ENCODE results near the gene CYGB. TPM values are rescaled to one million over a fixed set of nuclear protein-coding genes. Genes with fewer than 3 reads are reported as not detected.
A peak's percentile ranks its signal among the peaks of the same experiment; 100 is the strongest.

The CYGB gene
- total and polyA plus RNA-seq, 2 of the 13 experiments (the other 11 are each of a cell fraction or from before 2014, with no cell fraction given), result 18.9 to 27.1 TPM

DNA sequence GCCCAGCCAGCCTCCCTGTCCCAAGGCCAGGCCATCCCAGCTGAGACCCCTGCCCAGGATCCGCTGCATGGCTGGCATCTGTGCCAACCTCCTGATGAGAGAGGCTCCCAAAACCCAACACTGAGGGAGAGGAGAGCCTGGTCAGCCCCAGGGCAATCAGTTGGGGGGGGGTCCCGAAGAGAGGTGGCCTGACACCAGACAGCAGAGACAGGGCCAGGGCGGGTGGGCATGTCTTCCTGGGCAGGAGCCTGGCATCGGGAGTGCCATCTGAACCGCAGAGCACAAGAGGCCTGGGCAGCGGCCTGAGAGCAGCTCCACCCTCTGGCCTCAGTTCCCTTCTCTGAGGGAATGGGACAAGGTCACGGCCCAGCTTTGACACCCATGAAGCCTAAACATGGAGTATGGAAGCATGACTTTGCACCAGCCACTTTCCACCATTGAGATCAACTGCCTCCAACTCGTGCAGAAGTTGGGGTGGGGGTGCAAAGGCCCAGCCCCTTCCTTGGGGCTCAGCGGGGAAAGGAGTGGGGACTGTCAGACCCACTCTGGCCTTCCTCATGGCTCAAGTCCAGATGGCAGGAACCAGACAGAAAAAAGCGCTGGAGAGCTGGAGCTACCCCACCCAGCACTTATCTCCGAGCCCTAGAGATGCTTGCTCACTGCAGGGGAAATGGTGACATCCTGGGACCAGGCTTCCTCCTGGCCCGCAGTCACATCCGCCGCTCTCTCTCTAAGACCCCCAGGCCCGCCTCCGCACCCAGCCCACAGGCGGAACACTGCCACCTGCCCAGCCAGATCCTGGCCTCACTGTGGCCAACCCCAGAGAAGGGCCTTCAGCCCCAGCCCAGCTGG is 46.0 kb downstream of the CYGB start (continued):
- TF ChIP-seq ZBTB26 (CRISPR knock-in tag; IDR thresholded peaks at IDR 0.05; ENCODE audit: borderline replicate concordance) (no peak), HNRNPL (IDR thresholded peaks at IDR 0.05; ENCODE audit: low read depth, low read length) (peak; percentile 80; the same call in 1 of the 2 replicates), RBM22 (optimal IDR thresholded peaks at IDR 0.05; ENCODE audit: low read length) (peak; percentile 75), GPBP1L1 (CRISPR knock-in tag; IDR thresholded peaks at IDR 0.05) (no peak)
- TF ChIP-seq, protein P1, sequence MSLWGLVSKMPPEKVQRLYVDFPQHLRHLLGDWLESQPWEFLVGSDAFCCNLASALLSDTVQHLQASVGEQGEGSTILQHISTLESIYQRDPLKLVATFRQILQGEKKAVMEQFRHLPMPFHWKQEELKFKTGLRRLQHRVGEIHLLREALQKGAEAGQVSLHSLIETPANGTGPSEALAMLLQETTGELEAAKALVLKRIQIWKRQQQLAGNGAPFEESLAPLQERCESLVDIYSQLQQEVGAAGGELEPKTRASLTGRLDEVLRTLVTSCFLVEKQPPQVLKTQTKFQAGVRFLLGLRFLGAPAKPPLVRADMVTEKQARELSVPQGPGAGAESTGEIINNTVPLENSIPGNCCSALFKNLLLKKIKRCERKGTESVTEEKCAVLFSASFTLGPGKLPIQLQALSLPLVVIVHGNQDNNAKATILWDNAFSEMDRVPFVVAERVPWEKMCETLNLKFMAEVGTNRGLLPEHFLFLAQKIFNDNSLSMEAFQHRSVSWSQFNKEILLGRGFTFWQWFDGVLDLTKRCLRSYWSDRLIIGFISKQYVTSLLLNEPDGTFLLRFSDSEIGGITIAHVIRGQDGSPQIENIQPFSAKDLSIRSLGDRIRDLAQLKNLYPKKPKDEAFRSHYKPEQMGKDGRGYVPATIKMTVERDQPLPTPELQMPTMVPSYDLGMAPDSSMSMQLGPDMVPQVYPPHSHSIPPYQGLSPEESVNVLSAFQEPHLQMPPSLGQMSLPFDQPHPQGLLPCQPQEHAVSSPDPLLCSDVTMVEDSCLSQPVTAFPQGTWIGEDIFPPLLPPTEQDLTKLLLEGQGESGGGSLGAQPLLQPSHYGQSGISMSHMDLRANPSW (CRISPR knock-in tag; IDR thresholded peaks at IDR 0.05; ENCODE audit: borderline replicate concordance), result no peak
- TF ChIP-seq, protein P2, sequence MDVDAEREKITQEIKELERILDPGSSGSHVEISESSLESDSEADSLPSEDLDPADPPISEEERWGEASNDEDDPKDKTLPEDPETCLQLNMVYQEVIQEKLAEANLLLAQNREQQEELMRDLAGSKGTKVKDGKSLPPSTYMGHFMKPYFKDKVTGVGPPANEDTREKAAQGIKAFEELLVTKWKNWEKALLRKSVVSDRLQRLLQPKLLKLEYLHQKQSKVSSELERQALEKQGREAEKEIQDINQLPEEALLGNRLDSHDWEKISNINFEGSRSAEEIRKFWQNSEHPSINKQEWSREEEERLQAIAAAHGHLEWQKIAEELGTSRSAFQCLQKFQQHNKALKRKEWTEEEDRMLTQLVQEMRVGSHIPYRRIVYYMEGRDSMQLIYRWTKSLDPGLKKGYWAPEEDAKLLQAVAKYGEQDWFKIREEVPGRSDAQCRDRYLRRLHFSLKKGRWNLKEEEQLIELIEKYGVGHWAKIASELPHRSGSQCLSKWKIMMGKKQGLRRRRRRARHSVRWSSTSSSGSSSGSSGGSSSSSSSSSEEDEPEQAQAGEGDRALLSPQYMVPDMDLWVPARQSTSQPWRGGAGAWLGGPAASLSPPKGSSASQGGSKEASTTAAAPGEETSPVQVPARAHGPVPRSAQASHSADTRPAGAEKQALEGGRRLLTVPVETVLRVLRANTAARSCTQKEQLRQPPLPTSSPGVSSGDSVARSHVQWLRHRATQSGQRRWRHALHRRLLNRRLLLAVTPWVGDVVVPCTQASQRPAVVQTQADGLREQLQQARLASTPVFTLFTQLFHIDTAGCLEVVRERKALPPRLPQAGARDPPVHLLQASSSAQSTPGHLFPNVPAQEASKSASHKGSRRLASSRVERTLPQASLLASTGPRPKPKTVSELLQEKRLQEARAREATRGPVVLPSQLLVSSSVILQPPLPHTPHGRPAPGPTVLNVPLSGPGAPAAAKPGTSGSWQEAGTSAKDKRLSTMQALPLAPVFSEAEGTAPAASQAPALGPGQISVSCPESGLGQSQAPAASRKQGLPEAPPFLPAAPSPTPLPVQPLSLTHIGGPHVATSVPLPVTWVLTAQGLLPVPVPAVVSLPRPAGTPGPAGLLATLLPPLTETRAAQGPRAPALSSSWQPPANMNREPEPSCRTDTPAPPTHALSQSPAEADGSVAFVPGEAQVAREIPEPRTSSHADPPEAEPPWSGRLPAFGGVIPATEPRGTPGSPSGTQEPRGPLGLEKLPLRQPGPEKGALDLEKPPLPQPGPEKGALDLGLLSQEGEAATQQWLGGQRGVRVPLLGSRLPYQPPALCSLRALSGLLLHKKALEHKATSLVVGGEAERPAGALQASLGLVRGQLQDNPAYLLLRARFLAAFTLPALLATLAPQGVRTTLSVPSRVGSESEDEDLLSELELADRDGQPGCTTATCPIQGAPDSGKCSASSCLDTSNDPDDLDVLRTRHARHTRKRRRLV (CRISPR knock-in tag; IDR thresholded peaks at IDR 0.05), result no peak
- TF ChIP-seq, protein P3, sequence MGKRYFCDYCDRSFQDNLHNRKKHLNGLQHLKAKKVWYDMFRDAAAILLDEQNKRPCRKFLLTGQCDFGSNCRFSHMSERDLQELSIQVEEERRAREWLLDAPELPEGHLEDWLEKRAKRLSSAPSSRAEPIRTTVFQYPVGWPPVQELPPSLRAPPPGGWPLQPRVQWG (CRISPR knock-in tag; IDR thresholded peaks at IDR 0.05; ENCODE audit: borderline replicate concordance, low read depth), result no peak
- TF ChIP-seq, protein P4, sequence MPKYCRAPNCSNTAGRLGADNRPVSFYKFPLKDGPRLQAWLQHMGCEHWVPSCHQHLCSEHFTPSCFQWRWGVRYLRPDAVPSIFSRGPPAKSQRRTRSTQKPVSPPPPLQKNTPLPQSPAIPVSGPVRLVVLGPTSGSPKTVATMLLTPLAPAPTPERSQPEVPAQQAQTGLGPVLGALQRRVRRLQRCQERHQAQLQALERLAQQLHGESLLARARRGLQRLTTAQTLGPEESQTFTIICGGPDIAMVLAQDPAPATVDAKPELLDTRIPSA (CRISPR knock-in tag; IDR thresholded peaks at IDR 0.05; ENCODE audit: borderline replicate concordance), result no peak
